ENCODE data around the gene LKAAEAR1.

GRCh38 chr20:64047968-64048401 is 36.2 kb downstream of the LKAAEAR1 start:
- TF ChIP-seq EP300 (IDR thresholded peaks at IDR 0.05) (no peak), BHLHE40 (IDR thresholded peaks at IDR 0.05; ENCODE audit: low read depth, low read length) (no peak), MAX (IDR thresholded peaks at IDR 0.05) (no peak), ZC3H11A (IDR thresholded peaks at IDR 0.05) (no peak), PHF8 (IDR thresholded peaks at IDR 0.05; ENCODE audit: borderline replicate concordance, low read depth) (no peak), RAD21 (conservative IDR thresholded peaks at IDR 0.05 in 1 of 2, IDR thresholded peaks at IDR 0.05 in 1 of 2) (no peak), MAZ (IDR thresholded peaks at IDR 0.05; ENCODE audit: borderline replicate concordance, low read depth, low read length) (no peak), POLR2A (IDR thresholded peaks at IDR 0.05; ENCODE audit: low read length) (no peak), CTCF (IDR thresholded peaks at IDR 0.05) (no peak)

Measured in A549 (cell line).